GM10248 (cell line): ENCODE measurements around the gene TEKT3.

Source experiments
- CTCF ChIA-PET: fragments of 300-600 bp; sonication (Branson Sonifier 250); formaldehyde crosslinking; extraction: SDS; loops from one replicate; lab custom pipeline; 2021; ENCODE audit warnings: antibody characterized with exemption; lab: Yijun Ruan, JAX
- POLR2A ChIA-PET: fragments of 350-650 bp; sonication (Branson Sonifier 250); formaldehyde crosslinking; extraction: SDS; loops from one replicate; lab custom pipeline; 2020; ENCODE audit warnings: antibody characterized with exemption; lab: Yijun Ruan, JAX
- DNase-seq: peaks from one replicate; pipeline ENCODE4 v3.0.0; 2012; ENCODE audit errors: extremely low spot score
- TF ChIP-seq, protein P1 (sequence below): IDR thresholded peaks from 2 replicates; pipeline ENCODE4 v1.5.1; 2012; ENCODE audit warnings: mild to moderate bottlenecking, low read depth; ENCODE audit errors: extremely low read depth, missing control alignments, control extremely low read depth

TEKT3 gene

GRCh38 chr17:15354256-15354655 is 12.9 kb upstream of the TEKT3 start:
- CTCF ChIA-PET, result interaction anchor here (1.2 to 1.4 kb wide), 2 partner anchors 9 to 29 kb away, joined by 3 read pairs; no protein-coding TSS in a partner anchor
- TF ChIP-seq, protein P1, sequence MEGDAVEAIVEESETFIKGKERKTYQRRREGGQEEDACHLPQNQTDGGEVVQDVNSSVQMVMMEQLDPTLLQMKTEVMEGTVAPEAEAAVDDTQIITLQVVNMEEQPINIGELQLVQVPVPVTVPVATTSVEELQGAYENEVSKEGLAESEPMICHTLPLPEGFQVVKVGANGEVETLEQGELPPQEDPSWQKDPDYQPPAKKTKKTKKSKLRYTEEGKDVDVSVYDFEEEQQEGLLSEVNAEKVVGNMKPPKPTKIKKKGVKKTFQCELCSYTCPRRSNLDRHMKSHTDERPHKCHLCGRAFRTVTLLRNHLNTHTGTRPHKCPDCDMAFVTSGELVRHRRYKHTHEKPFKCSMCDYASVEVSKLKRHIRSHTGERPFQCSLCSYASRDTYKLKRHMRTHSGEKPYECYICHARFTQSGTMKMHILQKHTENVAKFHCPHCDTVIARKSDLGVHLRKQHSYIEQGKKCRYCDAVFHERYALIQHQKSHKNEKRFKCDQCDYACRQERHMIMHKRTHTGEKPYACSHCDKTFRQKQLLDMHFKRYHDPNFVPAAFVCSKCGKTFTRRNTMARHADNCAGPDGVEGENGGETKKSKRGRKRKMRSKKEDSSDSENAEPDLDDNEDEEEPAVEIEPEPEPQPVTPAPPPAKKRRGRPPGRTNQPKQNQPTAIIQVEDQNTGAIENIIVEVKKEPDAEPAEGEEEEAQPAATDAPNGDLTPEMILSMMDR, result no peak
- DNase-seq, result no peak
- POLR2A ChIA-PET, result no interaction called here

GRCh38 chr17:15351925-15352324 is 10.5 kb upstream of the TEKT3 start:
- no peak for DNase-seq
- ChIA-PET POLR2A (no interaction called here), CTCF (no interaction called here)
- TF ChIP-seq, protein P1, result no peak

- no peak for DNase-seq
These were observed 10.1 kb upstream of the TEKT3 start for GRCh38 chr17:15351478-15351840.

DNA sequence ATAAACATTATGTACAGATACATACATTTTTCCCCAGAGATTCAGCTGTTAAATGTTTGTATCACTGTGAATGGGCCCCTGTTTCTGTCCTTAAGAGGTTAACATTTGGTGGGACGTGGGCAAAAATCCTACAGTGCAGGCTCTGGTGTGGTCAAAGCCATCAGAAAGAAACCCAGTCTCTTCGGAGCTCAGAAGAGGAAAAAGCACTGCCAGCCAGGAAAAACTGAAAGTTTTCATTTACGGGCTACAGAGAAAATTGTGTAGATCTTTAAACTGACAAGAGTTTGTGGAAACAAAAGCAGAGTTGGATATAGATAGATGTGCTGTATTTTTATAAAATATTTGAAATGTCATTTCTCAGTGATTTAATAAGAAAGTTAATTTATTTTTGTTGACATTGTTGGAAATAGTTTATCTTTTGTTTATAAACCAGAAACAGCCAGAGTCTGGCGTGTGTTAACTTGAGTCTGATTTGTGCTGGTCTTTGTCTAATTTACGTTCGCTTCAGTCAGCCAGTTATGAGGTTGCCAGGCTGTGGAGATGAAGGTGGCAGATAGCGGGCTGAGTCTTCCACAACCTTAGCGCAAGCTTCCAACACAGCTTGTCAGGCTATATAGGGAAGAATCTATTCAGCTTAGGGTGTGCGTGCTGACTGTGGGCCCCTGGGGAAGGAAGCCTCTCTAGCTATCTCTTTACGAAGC is 9.5 kb upstream of the TEKT3 start:
- no peak for DNase-seq
- TF ChIP-seq, protein P1, result no peak
- ChIA-PET POLR2A (no interaction called here), CTCF (no interaction called here)

More at GRCh38 chr17:15351478-15351840, 10.1 kb upstream of the TEKT3 start:
- CTCF ChIA-PET, result no interaction called here
- TF ChIP-seq, protein P1, result no peak
- POLR2A ChIA-PET, result no interaction called here

- ChIA-PET POLR2A (no interaction called here), CTCF (no interaction called here)
- no peak for DNase-seq
- TF ChIP-seq, protein P1, result no peak
These were observed 7.7 kb upstream of the TEKT3 start for GRCh38 chr17:15349119-15349518.

DNA sequence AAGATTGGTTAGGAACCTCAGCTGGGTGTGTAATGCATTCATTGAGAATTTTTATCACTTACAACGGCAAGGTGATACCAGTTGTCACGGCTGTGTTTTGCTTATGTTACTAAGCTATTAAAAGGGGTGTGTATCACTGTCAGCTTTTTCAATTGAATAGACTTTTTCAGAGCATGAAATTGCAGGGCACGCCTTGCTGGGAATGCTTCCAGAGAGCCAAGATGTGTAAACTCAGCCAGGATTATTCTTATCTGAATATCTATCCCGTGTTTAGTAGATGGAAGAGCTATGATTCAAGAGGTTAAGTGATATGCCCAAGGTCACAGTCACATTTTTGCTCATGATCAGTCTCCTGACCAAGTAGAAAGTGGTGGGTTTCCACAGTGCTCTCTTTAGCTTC is 6.6 kb upstream of the TEKT3 start:
- no peak for DNase-seq
- ChIA-PET POLR2A (no interaction called here), CTCF (no interaction called here)
- TF ChIP-seq, protein P1, result no peak
